Spleen (tissue), 7 donors: ENCODE results near the gene CROCC2.

Source experiments
- POLR2AphosphoS5 ChIP-seq, 3 donors: sonication (generic); formaldehyde crosslinking; IDR thresholded peaks; one replicate each; pipeline ENCODE4 v1.5.1; 2017; ENCODE audit warnings: antibody characterized with exemption in 3 of 3
- TF ChIP-seq, protein P1 (sequence below), 11 experiments: fragments of 200-600 bp in 7 of 11; fragments of 450-650 bp in 4 of 11; sonication (generic) in 4 of 11; IDR thresholded peaks in 8 of 11; conservative IDR thresholded peaks in 3 of 11; 1 replicate in 7 of 11; 2 replicates in 4 of 11; pipeline versions ENCODE4 v1.4.0 to v1.8.0; 2016 to 2021; ENCODE audit warnings: antibody characterized with exemption in 11 of 11, inconsistent platforms in 4 of 11, mild to moderate bottlenecking in 1 of 11
- donor health status: DM: no; HTN: no; CAD: no; lungs with moderate emphysema.
- donor health status: DM: no; HTN: no; CAD: no.
- donor health status: DM: no; HTN: no; CAD: no.

DNA sequence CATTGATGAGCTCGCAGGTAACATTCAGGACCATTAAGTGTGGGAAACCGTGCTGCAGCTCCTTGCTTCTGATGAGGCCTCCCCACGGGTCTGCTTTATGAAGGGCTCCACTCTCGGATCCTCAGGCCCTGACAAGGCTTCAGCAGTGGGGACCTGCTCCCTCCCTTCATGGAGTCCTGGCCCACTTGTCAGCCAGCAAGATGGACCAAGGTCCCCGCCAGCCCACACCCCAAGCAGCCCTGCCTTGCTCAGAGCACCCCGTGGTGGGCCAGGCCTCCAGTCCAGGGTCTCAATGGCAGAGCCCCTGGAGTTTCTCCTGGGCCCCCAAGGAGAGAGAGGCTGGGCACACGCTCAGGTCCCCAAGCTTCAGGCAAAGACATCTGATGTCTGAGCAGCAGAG lies 41.5 kb downstream of the CROCC2 start:
- TF ChIP-seq, protein P1, sequence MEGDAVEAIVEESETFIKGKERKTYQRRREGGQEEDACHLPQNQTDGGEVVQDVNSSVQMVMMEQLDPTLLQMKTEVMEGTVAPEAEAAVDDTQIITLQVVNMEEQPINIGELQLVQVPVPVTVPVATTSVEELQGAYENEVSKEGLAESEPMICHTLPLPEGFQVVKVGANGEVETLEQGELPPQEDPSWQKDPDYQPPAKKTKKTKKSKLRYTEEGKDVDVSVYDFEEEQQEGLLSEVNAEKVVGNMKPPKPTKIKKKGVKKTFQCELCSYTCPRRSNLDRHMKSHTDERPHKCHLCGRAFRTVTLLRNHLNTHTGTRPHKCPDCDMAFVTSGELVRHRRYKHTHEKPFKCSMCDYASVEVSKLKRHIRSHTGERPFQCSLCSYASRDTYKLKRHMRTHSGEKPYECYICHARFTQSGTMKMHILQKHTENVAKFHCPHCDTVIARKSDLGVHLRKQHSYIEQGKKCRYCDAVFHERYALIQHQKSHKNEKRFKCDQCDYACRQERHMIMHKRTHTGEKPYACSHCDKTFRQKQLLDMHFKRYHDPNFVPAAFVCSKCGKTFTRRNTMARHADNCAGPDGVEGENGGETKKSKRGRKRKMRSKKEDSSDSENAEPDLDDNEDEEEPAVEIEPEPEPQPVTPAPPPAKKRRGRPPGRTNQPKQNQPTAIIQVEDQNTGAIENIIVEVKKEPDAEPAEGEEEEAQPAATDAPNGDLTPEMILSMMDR (IDR thresholded peaks at IDR 0.05 in 8 of 11, conservative IDR thresholded peaks at IDR 0.05 in 3 of 11), result no peak
- no peak for TF ChIP-seq POLR2AphosphoS5 (IDR thresholded peaks at IDR 0.05)
